Neural progenitor cell (in vitro differentiated cells): Measurements from ENCODE around the gene MTIF3. TPM values are rescaled to one million over a fixed set of nuclear protein-coding genes. Genes with fewer than 3 reads are reported as not detected.

ENCODE experiments used
- DNase-seq: peaks from one replicate; pipeline ENCODE4 v3.0.0-alpha.2; 2016; ENCODE audit warnings: low spot score
- H2AFZ ChIP-seq: fragments of 200-600 bp; sonication (generic); replicated peaks from 2 replicates; pipeline ENCODE4 v1.6.1; 2016; ENCODE audit warnings: antibody characterized with exemption
- H3F3A ChIP-seq: fragments of 200-600 bp; sonication (generic); 2 replicates; pipeline ENCODE4 v1.6.1; 2016; ENCODE audit warnings: antibody characterized with exemption, low read depth
- H3K27ac ChIP-seq: fragments of 200-600 bp; sonication (generic); 2 replicates; pipeline ENCODE4 v1.5.1; 2016; ENCODE audit warnings: mild to moderate bottlenecking
- H3K27me3 ChIP-seq: fragments of 200-600 bp; sonication (generic); 2 replicates; pipeline ENCODE4 v1.6.1; 2016; ENCODE audit warnings: mild to moderate bottlenecking, moderate library complexity
- H3K36me3 ChIP-seq: fragments of 200-600 bp; sonication (generic); 2 replicates; pipeline ENCODE4 v1.5.1; 2016
- H3K4me1 ChIP-seq: fragments of 200-600 bp; sonication (generic); 2 replicates; pipeline ENCODE4 v1.6.1; 2016; ENCODE audit warnings: mixed run types
- H3K4me2 ChIP-seq: fragments of 200-600 bp; sonication (generic); 2 replicates; pipeline ENCODE4 v1.6.1; 2016
- H3K4me3 ChIP-seq: fragments of 200-600 bp; sonication (generic); 2 replicates; pipeline ENCODE4 v1.5.1; 2016
- H3K79me2 ChIP-seq: fragments of 200-600 bp; sonication (generic); 2 replicates; pipeline ENCODE4 v1.6.1; 2016; ENCODE audit warnings: low read depth
- H3K9ac ChIP-seq: fragments of 200-600 bp; sonication (generic); 2 replicates; pipeline ENCODE4 v1.6.1; 2016
- H3K9me3 ChIP-seq: fragments of 200-600 bp; sonication (generic); 2 replicates; pipeline ENCODE4 v1.5.1; 2016; ENCODE audit warnings: low read depth
- H4K20me1 ChIP-seq: fragments of 200-600 bp; sonication (generic); 2 replicates; pipeline ENCODE4 v1.6.1; 2016; ENCODE audit warnings: low read depth
- H3K27ac Mint-ChIP-seq: 3 replicates; pipeline ENCODE4 v1.8.0; 2021; ENCODE audit warnings: mixed read lengths
- H3K27me3 Mint-ChIP-seq: 2 replicates; pipeline ENCODE4 v1.8.0; 2022; ENCODE audit warnings: low read depth, mild to moderate bottlenecking, inconsistent platforms, moderate library complexity, mixed read lengths; ENCODE audit not compliant: insufficient read depth
- H3K36me3 Mint-ChIP-seq: 3 replicates; pipeline ENCODE4 v1.8.0; 2021; ENCODE audit warnings: mixed read lengths
- H3K4me1 Mint-ChIP-seq: 3 replicates; pipeline ENCODE4 v1.8.0; 2021; ENCODE audit warnings: mixed read lengths
- H3K4me3 Mint-ChIP-seq: 3 replicates; pipeline ENCODE4 v1.8.0; 2021; ENCODE audit warnings: mild to moderate bottlenecking, moderate library complexity, mixed read lengths
- H3K9me3 Mint-ChIP-seq: 3 replicates; pipeline ENCODE4 v1.8.0; 2020; ENCODE audit warnings: mixed read lengths
- CTCF ChIP-seq: fragments of 200-600 bp; sonication (generic); IDR thresholded peaks from 2 replicates; pipeline ENCODE4 v1.5.1; 2017; ENCODE audit warnings: antibody characterized with exemption, mild to moderate bottlenecking
- EZH2 ChIP-seq: fragments of 200-600 bp; sonication (generic); IDR thresholded peaks from 2 replicates; pipeline ENCODE4 v1.6.1; 2017; ENCODE audit warnings: antibody characterized with exemption, mild to moderate bottlenecking, moderate library complexity
- EZH2phosphoT487 ChIP-seq: fragments of 200-600 bp; sonication (generic); IDR thresholded peaks from 2 replicates; pipeline ENCODE4 v1.6.1; 2017; ENCODE audit warnings: antibody characterized with exemption
- total RNA-seq: library from RNA; depleted of rRNA; stranded (reverse); fragments of >200 nt; gene quantifications from 2 replicates; pipeline ENCODE4 v1.2.3, GENCODE V29; 2015; ENCODE audit warnings: low replicate concordance

MTIF3 gene
- total RNA-seq, 1 donor from 2014 or later = 65.8 TPM

DNA sequence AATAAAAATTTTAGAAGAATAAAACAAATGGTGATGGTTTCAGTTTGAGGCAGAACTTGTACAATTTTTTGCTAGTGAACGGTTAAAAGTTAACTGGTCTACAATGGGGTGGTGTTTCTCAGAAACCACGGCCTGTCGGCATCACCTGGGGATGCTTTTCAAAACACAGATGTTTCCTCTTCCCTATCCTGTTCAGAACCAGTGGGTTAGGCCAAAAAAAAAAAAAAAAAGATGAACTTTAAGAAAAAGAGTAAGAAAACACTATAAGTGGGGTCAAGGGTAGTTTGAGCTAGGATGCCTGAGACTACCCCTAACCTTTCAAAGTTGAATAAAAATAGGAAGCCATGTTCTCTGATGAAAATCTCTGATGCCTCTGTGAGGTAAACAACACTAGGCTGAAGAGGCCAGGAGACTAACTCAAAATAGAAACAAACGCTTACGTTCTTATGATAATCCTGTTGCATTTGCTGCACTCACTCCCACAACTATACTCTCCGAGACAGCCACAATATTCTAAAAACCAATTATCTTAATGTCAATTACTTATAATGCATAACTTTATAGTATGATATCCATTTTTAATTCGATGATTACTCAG, 3.3 kb downstream of the MTIF3 start:
- H3K36me3 Mint-ChIP-seq = no peaks in the 10 kb centered on the region

DNA sequence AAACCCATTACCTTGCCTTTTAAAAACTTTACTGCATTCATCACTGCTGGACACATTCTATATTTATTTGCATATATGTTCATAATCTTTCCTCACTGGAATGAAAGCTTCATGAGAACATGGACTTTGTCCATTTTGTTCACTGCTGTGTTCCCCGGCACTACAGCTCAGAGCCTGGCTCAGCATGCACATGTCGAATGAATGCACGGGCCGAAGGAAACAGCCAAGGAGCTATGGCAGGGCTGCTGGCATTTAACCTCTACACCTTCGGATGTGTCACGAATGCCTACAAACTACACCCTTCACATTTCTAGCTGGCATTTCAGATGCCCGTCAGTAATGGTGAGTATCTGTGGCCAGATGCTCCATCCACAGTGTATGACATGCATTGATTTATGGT, 7.6 kb downstream of the MTIF3 start:
- Mint-ChIP-seq H3K27me3 (no peaks in the 10 kb centered on the region), H3K27ac (no peak overlapping the region)
- H3K9me3 ChIP-seq = no peaks in the 10 kb centered on the region

More for the DNA sequence above, 3.3 kb downstream of the MTIF3 start:
- Histone ChIP-seq H3K4me3 (no peak overlapping the region), H2AFZ (no peak overlapping the region), H3K9me3 (no peaks in the 10 kb centered on the region), H3K4me2 (no peak overlapping the region), H3K4me1 (peaks cover 8% of the 10 kb centered on the region), H3F3A (peaks cover 28% of the 10 kb centered on the region), H3K36me3 (no peaks in the 10 kb centered on the region), H3K9ac (no peak overlapping the region), H3K27me3 (peaks cover 12% of the 10 kb centered on the region), H4K20me1 (no peaks in the 10 kb centered on the region), H3K79me2 (peaks cover 51% of the 10 kb centered on the region), H3K27ac (no peak overlapping the region)
- peaks cover 12% of the 10 kb centered on the region for H3K4me1 Mint-ChIP-seq
- no peak for DNase-seq
- no peaks in the 10 kb centered on the region for H3K9me3 Mint-ChIP-seq
- no peak for TF ChIP-seq EZH2
- TF ChIP-seq CTCF = no peak
- TF ChIP-seq EZH2phosphoT487 = no peak
- no peak overlapping the region for H3K4me3 Mint-ChIP-seq
- H3K27ac Mint-ChIP-seq = no peak overlapping the region
- H3K27me3 Mint-ChIP-seq = no peaks in the 10 kb centered on the region

DNA sequence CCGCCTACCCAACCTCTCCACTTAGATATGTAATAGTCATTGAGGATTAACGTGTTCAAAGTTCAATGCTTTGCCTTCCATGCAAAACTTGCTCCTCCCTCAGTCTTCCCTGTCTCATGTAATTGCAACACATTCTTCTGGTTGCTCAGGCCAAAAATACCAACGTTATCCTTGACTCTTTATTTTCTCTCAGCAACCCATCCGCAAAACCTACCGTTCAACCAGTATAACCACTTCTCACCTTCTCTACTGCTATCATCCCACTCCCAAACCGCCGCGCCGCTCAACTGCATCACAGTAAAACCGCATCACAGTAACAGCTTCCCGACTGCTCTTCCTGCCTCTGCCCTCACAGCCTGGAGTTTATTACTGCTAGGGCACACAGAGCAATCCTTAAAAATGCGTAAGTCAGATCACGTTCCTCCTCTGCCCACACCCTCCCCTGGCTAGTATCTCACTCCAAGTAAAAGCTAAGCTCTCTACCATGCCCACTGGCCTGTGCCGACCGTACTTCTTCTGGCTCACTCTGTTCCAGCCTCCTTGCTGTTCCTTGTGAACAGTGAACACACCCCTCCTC, 8.2 kb downstream of the MTIF3 start:
- no peaks in the 10 kb centered on the region for H3K9me3 Mint-ChIP-seq
- no peak overlapping the region for H3K27ac Mint-ChIP-seq
- Histone ChIP-seq H3K4me1 (no peaks in the 10 kb centered on the region), H3K79me2 (peaks cover 26% of the 10 kb centered on the region), H3K4me2 (no peak overlapping the region), H3K4me3 (no peak overlapping the region), H3K9ac (no peak overlapping the region), H3K27me3 (no peaks in the 10 kb centered on the region), H4K20me1 (no peaks in the 10 kb centered on the region), H3K36me3 (no peaks in the 10 kb centered on the region), H3K9me3 (no peaks in the 10 kb centered on the region), H3K27ac (no peak overlapping the region), H2AFZ (no peak overlapping the region), H3F3A (no peaks in the 10 kb centered on the region)
- H3K27me3 Mint-ChIP-seq = no peaks in the 10 kb centered on the region
- no peaks in the 10 kb centered on the region for H3K4me1 Mint-ChIP-seq
- peaks cover 9% of the 10 kb centered on the region for H3K36me3 Mint-ChIP-seq
- TF ChIP-seq EZH2 (no peak), EZH2phosphoT487 (no peak), CTCF (no peak)
- H3K4me3 Mint-ChIP-seq = no peak overlapping the region
- no peak for DNase-seq

More for the DNA sequence above, 7.6 kb downstream of the MTIF3 start:
- H3F3A ChIP-seq = no peaks in the 10 kb centered on the region
- H3K9ac ChIP-seq = peak overlapping the region; percentile 33
- H3K9me3 Mint-ChIP-seq = no peaks in the 10 kb centered on the region
- H3K27me3 ChIP-seq = no peaks in the 10 kb centered on the region
- DNase-seq = no peak
- no peak overlapping the region for H3K4me3 ChIP-seq
- H3K4me1 ChIP-seq = no peaks in the 10 kb centered on the region
- H3K4me3 Mint-ChIP-seq = no peak overlapping the region
- H2AFZ ChIP-seq = no peak overlapping the region
- no peaks in the 10 kb centered on the region for H3K4me1 Mint-ChIP-seq
- no peaks in the 10 kb centered on the region for H4K20me1 ChIP-seq
- peaks cover 4% of the 10 kb centered on the region for H3K36me3 Mint-ChIP-seq
- no peak overlapping the region for H3K4me2 ChIP-seq
- H3K36me3 ChIP-seq = no peaks in the 10 kb centered on the region
- H3K79me2 ChIP-seq = peaks cover 32% of the 10 kb centered on the region
- no peak for TF ChIP-seq EZH2phosphoT487
- TF ChIP-seq CTCF = no peak
- TF ChIP-seq EZH2 = no peak
- no peak overlapping the region for H3K27ac ChIP-seq
